Activated naive CD8-positive, alpha-beta T cell (primary cell): ENCODE measurements around the gene HDHD2.
A peak's percentile ranks its signal among the peaks of the same experiment; 100 is the strongest.
"Not testable (repeated sequence)": the region's sequence is repeated elsewhere in the genome, so short reads cannot be mapped to it uniquely, and the experiment has no call there.

ENCODE experiments used
- H3K27ac Mint-ChIP-seq: one replicate; pipeline ENCODE4 v1.8.0; 2021; ENCODE audit warnings: mixed read lengths
- H3K27me3 Mint-ChIP-seq: one replicate; pipeline ENCODE4 v1.8.0; 2021; ENCODE audit warnings: mixed read lengths
- H3K36me3 Mint-ChIP-seq: one replicate; pipeline ENCODE4 v1.8.0; 2021; ENCODE audit warnings: mixed read lengths
- H3K4me1 Mint-ChIP-seq: one replicate; pipeline ENCODE4 v1.8.0; 2021; ENCODE audit warnings: low read depth, mixed read lengths
- H3K4me3 Mint-ChIP-seq: one replicate; pipeline ENCODE4 v1.8.0; 2021; ENCODE audit warnings: mild to moderate bottlenecking, mixed read lengths
- H3K9me3 Mint-ChIP-seq: one replicate; pipeline ENCODE4 v1.8.0; 2021; ENCODE audit warnings: low read depth, mixed read lengths

HDHD2 gene

DNA sequence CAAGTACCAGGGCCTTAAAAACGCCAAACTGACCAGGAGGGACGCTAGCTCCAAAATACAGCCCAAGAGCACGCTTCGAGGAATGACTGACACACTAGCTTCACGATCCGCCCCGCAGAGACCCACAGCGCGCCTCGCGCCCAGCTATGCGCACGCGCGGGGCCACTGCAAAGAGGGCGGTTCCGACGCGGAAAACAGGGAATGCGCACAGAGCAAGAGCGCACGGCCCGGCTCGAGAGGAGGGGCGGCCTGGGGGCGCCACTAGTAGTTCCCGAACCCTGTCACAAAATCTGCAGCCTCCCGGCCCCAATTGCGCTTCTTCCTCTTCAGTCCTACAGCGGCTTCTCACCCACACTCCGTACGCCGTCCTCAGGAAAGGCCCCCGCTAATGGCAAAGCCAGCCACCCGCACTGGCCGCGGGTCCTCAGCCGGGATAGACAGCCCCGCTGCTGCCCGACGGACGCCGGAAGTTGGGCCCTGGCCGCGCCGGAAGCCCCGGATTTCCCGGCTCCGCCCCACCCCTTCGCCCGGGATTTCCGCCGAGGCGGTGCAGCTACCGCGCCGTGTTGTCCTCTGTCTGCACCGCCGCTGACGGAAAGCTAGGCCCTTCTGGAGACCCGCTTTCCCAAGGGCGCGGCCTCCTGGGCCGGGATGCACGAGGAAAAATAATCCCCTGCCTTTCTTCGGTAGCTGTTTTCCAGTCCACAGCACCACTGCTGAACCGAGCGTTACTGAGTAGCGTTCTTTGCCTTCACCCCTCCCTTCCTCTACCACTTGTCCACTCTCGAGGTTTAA, at the start of gene HDHD2:
Gene HDHD2 (minus strand): TSS at position 472 of the 795 bp plus-strand sequence. CDS start 14,061 bp downstream, outside the sequence.
- H3K36me3 Mint-ChIP-seq: peaks cover 10% of the 10 kb centered on the region
- H3K4me1 Mint-ChIP-seq: peaks cover 50% of the 10 kb centered on the region
- no peaks in the 10 kb centered on the region for H3K27me3 Mint-ChIP-seq

GRCh38 chr18:47195961-47196360, 45.7 kb upstream of the HDHD2 start:
- not testable (repeated sequence) for H3K4me3 Mint-ChIP-seq, H3K36me3 Mint-ChIP-seq, H3K27ac Mint-ChIP-seq, H3K4me1 Mint-ChIP-seq, H3K9me3 Mint-ChIP-seq
- H3K27me3 Mint-ChIP-seq: peaks cover 26% of the 10 kb centered on the region

More for the DNA sequence above, at the start of gene HDHD2:
- Mint-ChIP-seq H3K4me3 (peak within 1 kb of the TSS; percentile 98), H3K27ac (peak within 1 kb of the TSS; percentile 97), H3K9me3 (no peaks in the 10 kb centered on the region)

GRCh38 chr18:47191961-47192360, 41.7 kb upstream of the HDHD2 start:
- Mint-ChIP-seq H3K27ac (no peak overlapping the region), H3K4me1 (no peaks in the 10 kb centered on the region), H3K9me3 (no peaks in the 10 kb centered on the region), H3K27me3 (peaks cover 22% of the 10 kb centered on the region), H3K36me3 (no peaks in the 10 kb centered on the region), H3K4me3 (no peak overlapping the region)

DNA sequence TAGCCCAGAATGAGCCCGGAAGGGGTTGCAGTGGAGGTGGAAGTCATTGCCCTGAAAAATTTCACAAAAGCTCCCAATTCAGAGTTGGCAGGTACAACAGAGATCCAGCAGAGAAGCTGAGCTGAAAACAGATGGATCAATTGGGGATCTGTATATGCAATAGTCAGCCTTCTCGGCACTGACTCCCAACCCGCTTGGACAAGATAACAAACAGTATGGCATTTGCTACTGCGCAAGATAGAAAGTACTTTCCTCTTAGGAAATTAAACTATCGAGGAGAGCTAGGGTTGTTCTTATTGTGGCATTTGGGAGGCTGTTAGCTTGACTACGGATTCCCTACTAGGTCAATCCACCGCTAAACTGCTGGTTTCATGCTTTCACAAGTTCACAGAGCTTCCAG, 37.4 kb upstream of the HDHD2 start:
- H3K27ac Mint-ChIP-seq: no peak overlapping the region
- H3K4me1 Mint-ChIP-seq: no peaks in the 10 kb centered on the region
- peaks cover 13% of the 10 kb centered on the region for H3K27me3 Mint-ChIP-seq
- H3K36me3 Mint-ChIP-seq: peaks cover 3% of the 10 kb centered on the region
- peaks cover 9% of the 10 kb centered on the region for H3K9me3 Mint-ChIP-seq
- no peak overlapping the region for H3K4me3 Mint-ChIP-seq

GRCh38 chr18:47184419-47185050, 34.2 kb upstream of the HDHD2 start:
- Mint-ChIP-seq H3K9me3 (peaks cover 9% of the 10 kb centered on the region), H3K4me1 (no peaks in the 10 kb centered on the region), H3K27me3 (peaks cover 11% of the 10 kb centered on the region), H3K36me3 (peaks cover 3% of the 10 kb centered on the region), H3K27ac (no peak overlapping the region), H3K4me3 (no peak overlapping the region)

DNA sequence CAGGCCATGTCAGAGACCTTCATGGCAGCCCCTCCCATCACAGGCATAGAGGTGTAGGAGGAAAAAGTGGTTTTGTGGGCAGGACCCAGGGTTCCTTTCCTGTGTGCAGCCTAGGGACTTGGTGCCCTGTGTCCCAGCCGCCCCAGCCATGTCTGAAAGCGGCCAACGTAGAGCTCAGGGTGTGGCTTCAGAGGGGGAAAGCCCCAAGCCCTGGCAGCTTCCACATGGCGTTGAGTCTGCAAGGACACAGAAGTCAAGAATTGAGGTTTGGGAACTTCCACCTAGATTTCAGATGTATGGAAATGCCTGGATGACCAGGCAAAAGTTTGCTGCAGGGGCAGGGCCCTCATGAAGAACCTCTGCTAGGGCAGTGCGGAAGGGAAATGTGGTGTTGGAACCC, 31.9 kb upstream of the HDHD2 start:
- not testable (repeated sequence) for H3K4me1 Mint-ChIP-seq, H3K36me3 Mint-ChIP-seq, H3K9me3 Mint-ChIP-seq, H3K27me3 Mint-ChIP-seq, H3K4me3 Mint-ChIP-seq, H3K27ac Mint-ChIP-seq

GRCh38 chr18:47180765-47181164, 30.5 kb upstream of the HDHD2 start:
- Mint-ChIP-seq H3K9me3 (peaks cover 5% of the 10 kb centered on the region), H3K4me1 (peaks cover 5% of the 10 kb centered on the region), H3K36me3 (peaks cover under 1% of the 10 kb centered on the region), H3K27ac (no peak overlapping the region), H3K27me3 (peaks cover 6% of the 10 kb centered on the region), H3K4me3 (no peak overlapping the region)

DNA sequence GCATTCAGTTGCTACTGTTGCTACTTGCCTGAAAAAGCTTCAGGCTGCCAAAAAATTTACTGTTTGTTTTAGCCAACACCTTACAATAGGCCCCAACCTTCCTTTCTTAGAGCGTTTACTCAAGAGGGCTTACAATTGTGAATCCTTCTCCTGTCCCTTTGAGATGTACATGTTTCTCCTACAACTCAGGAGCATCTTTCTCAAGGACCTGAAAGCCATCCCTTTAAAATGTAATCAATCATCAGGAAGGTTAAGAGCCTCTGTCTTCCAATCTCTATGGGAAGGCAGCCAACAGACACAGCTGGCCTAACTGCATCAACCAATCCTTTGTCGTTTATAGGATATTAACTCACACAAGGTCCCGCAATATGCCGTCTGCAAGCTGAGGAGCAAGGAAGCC, 29.2 kb upstream of the HDHD2 start:
- Mint-ChIP-seq H3K27ac (no peak overlapping the region), H3K9me3 (no peaks in the 10 kb centered on the region), H3K4me1 (peaks cover 5% of the 10 kb centered on the region), H3K36me3 (no peaks in the 10 kb centered on the region), H3K4me3 (no peak overlapping the region), H3K27me3 (peaks cover 6% of the 10 kb centered on the region)

DNA sequence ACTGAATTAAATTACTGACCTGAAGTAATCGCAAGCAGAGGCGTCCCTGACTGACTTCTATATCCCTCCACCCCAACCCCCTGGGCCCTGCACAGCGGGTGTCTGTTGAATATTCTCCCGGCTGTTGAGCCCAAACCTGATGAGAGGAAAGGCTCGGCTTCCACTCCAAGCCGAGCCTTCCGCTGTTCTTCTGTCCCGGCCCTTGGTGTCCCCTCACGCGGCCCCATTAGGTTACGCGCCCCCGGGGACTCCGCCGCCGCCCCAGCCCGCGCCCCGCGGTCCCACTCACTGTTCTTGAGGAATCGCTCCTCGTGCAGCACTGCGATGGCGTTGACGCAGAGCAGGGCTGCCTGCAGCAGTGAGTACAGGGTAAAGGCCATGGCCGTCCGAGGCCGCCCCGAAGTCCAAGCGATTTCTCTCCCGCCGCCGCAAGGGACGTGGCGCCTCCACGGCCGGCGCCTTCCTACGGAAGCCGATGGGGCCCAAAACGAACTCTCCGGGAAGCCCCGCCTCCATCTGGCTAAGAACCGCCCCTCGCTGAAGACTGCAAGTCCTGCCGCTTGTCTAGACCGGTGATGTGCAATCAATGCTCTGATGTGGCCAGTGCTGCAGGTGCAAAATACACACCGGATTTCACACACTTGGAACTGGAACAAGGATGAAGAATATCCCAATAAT, 25.7 kb upstream of the HDHD2 start, which contains the start of gene IER3IP1:
Gene IER3IP1 (minus strand): TSS at position 467 of the 678 bp plus-strand sequence. CDS start 87 bp downstream, at position 380.
- Mint-ChIP-seq H3K4me3 (peak within 1 kb of the TSS; percentile 20), H3K27me3 (no peaks in the 10 kb centered on the region), H3K4me1 (peaks cover 10% of the 10 kb centered on the region), H3K36me3 (no peaks in the 10 kb centered on the region), H3K27ac (peak within 1 kb of the TSS; percentile 81), H3K9me3 (no peaks in the 10 kb centered on the region)

DNA sequence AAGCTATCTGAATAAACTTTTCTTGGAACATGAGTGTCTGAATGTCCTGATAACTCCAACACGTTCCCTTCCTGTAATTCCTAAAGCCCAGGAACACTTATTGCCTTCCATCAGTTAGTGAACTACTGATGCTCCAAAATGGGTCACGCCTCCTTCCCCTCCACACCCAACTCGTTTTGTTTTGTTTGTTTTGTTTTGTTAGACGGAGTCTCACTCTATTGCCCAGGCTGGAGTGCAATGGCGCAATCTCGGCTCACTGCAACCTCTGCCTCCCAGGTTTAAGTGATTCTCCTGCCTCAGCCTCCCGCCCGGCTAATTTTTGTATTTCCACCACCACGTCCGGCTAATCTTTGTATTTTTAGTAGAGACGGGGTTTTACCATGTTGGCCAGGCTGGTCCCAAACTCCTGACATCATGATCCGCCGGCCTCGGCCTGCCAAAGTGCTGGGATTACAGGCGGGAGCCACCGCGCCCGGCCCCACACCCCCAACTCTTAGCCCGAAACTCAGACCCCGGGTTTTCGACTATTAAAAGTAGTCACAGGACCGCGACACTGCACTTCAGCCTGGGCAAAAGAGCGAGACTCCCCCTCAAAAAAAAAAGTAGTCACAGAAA, 25.1 kb upstream of the HDHD2 start:
- H3K27ac Mint-ChIP-seq: peak overlapping the region; percentile 81

GRCh38 chr18:47174545-47175116, 24.3 kb upstream of the HDHD2 start:
- Mint-ChIP-seq H3K27me3 (no peaks in the 10 kb centered on the region), H3K27ac (no peak overlapping the region), H3K4me3 (no peak overlapping the region), H3K4me1 (peaks cover 15% of the 10 kb centered on the region), H3K9me3 (no peaks in the 10 kb centered on the region), H3K36me3 (no peaks in the 10 kb centered on the region)

More for the DNA sequence above, 25.1 kb upstream of the HDHD2 start:
- H3K4me1 Mint-ChIP-seq: peaks cover 12% of the 10 kb centered on the region
- no peaks in the 10 kb centered on the region for H3K9me3 Mint-ChIP-seq
- no peaks in the 10 kb centered on the region for H3K36me3 Mint-ChIP-seq
- H3K4me3 Mint-ChIP-seq: no peak overlapping the region
- H3K27me3 Mint-ChIP-seq: no peaks in the 10 kb centered on the region

- Mint-ChIP-seq H3K4me3 (no peak overlapping the region), H3K36me3 (no peaks in the 10 kb centered on the region)
These were observed 22.2 kb upstream of the HDHD2 start for GRCh38 chr18:47172476-47172875.

DNA sequence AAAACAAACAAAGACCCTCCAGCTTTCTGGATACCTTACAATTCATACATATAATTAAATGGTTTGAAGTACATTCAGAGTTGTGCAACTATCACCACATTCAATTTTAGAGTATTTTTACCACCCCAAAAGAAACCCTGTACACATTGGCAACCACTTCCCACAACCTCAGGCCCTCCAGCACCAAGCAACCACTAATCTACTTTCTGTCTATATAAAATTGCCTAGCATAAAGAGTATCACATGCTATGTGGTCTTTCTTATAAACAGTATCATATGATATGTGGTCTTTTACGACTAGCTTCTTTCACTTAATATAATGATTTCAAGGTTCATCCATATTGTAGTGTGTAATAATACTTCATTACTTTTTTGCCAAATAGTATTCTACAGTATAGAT, 18.6 kb upstream of the HDHD2 start:
- H3K36me3 Mint-ChIP-seq: peaks cover 2% of the 10 kb centered on the region
- no peak overlapping the region for H3K4me3 Mint-ChIP-seq
- H3K9me3 Mint-ChIP-seq: no peaks in the 10 kb centered on the region
- H3K4me1 Mint-ChIP-seq: peaks cover 36% of the 10 kb centered on the region
- no peaks in the 10 kb centered on the region for H3K27me3 Mint-ChIP-seq
- H3K27ac Mint-ChIP-seq: no peak overlapping the region

More at GRCh38 chr18:47172476-47172875, 22.2 kb upstream of the HDHD2 start:
- Mint-ChIP-seq H3K4me1 (peaks cover 25% of the 10 kb centered on the region), H3K27ac (no peak overlapping the region), H3K27me3 (no peaks in the 10 kb centered on the region), H3K9me3 (no peaks in the 10 kb centered on the region)

DNA sequence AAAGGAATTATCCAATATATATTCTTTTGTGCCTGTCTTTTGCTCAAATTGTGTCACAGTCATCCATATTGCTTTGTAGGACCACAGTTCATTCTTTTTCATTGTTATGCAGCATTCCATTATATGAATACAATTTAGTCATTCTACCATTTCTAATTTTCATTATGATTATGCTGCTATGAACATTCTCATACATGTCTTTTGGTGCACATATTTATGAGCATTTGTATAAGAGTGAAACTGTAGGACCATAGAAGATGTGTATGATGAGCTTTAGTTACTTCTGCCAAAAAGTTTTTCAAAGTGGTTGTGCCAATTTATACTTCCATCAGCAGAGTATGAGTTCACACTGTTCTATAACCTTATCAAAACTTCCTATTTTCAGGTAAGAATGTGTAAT, 18.2 kb upstream of the HDHD2 start:
- Mint-ChIP-seq H3K27ac (no peak overlapping the region), H3K9me3 (no peaks in the 10 kb centered on the region), H3K4me3 (no peak overlapping the region), H3K27me3 (no peaks in the 10 kb centered on the region), H3K36me3 (peaks cover 2% of the 10 kb centered on the region), H3K4me1 (peaks cover 40% of the 10 kb centered on the region)
